OCI-LY7 (cell line): ENCODE results near the gene PLAAT5. TPM values are rescaled to one million over a fixed set of nuclear protein-coding genes. Genes with fewer than 3 reads are reported as not detected.
"Not testable (repeated sequence)": the region's sequence is repeated elsewhere in the genome, so short reads cannot be mapped to it uniquely, and the experiment has no call there.

Experiments used
- BruUV-seq: library from RNA; stranded (reverse); fragments of 400-500 nt; replicated peaks from 2 replicates; lab custom pipeline; 2021; lab: Mats Ljungman, UMichigan
- CTCF ChIA-PET: fragments of 300-600 bp; sonication (Branson Sonifier 250); formaldehyde crosslinking; loops from one replicate; lab custom pipeline; 2022; ENCODE audit warnings: antibody characterized with exemption; ENCODE audit not compliant: unreplicated experiment; lab: Charles Lee
- POLR2A ChIA-PET: fragments of 300-600 bp; sonication (Branson Sonifier 250); formaldehyde crosslinking; loops from one replicate; lab custom pipeline; 2022; ENCODE audit warnings: antibody characterized with exemption; lab: Charles Lee
- DNase-seq: peaks from one replicate; pipeline ENCODE4 v3.0.0-alpha.2; 2015; ENCODE audit warnings: low spot score
- H2AFZ ChIP-seq: fragments of 200-600 bp; sonication (generic), shearing (Covaris generic); 2 replicates; pipeline ENCODE4 v1.6.1; 2014; ENCODE audit warnings: mild to moderate bottlenecking, antibody characterized with exemption, low read length, moderate library complexity
- H3K27ac ChIP-seq: fragments of 200-600 bp; sonication (generic); 2 replicates; pipeline ENCODE4 v1.5.1; 2014; ENCODE audit warnings: mixed run types, low read depth, mild to moderate bottlenecking, moderate library complexity, low read length, inconsistent platforms; ENCODE audit not compliant: poor library complexity, severe bottlenecking
- H3K36me3 ChIP-seq: fragments of 200-600 bp; sonication (generic); 2 replicates; pipeline ENCODE4 v1.6.1; 2014; ENCODE audit warnings: mild to moderate bottlenecking, antibody characterized with exemption, low read length, moderate library complexity, mixed read lengths; ENCODE audit not compliant: insufficient read depth
- H3K4me1 ChIP-seq: fragments of 200-600 bp; sonication (generic); 2 replicates; pipeline ENCODE4 v1.5.1; 2014; ENCODE audit warnings: mild to moderate bottlenecking, low read length; ENCODE audit not compliant: insufficient read depth, poor library complexity, severe bottlenecking
- H3K4me2 ChIP-seq: fragments of 200-600 bp; sonication (generic); 2 replicates; pipeline ENCODE4 v1.6.1; 2014; ENCODE audit warnings: mild to moderate bottlenecking, low read length
- H3K4me3 ChIP-seq: fragments of 200-600 bp; sonication (generic); 2 replicates; pipeline ENCODE4 v1.5.1; 2014; ENCODE audit warnings: mild to moderate bottlenecking, low read depth, low read length; ENCODE audit not compliant: poor library complexity, severe bottlenecking
- H3K79me2 ChIP-seq: fragments of 200-600 bp; sonication (generic); 2 replicates; pipeline ENCODE4 v1.6.1; 2016; ENCODE audit warnings: low read depth, mild to moderate bottlenecking, low read length, moderate library complexity, mixed read lengths; ENCODE audit not compliant: insufficient read depth
- H3K9me2 ChIP-seq: fragments of 200-600 bp; sonication (generic); 2 replicates; pipeline ENCODE4 v1.6.1; 2016; ENCODE audit warnings: mild to moderate bottlenecking, low read length, mixed read lengths; ENCODE audit not compliant: insufficient read depth
- H3K9me3 ChIP-seq: fragments of 200-600 bp; sonication (generic); 2 replicates; pipeline ENCODE4 v1.6.1; 2014; ENCODE audit warnings: mild to moderate bottlenecking, mixed run types, low read length, mixed read lengths
- H4K20me1 ChIP-seq: fragments of 200-600 bp; sonication (generic); 2 replicates; pipeline ENCODE4 v1.6.1; 2014; ENCODE audit warnings: mild to moderate bottlenecking, antibody characterized with exemption, low read length, moderate library complexity, mixed read lengths; ENCODE audit not compliant: insufficient read depth
- EZH2phosphoT487 ChIP-seq: fragments of 200-600 bp; sonication (generic); IDR thresholded peaks from 2 replicates; pipeline ENCODE4 v1.6.1; 2018; ENCODE audit warnings: low read depth, borderline replicate concordance, mild to moderate bottlenecking, mixed run types, antibody characterized with exemption, low read length, moderate library complexity, mixed read lengths
- intact Hi-C: fragments of 100-400 bp; cut with micrococcal nuclease; formaldehyde crosslinking; loops from one replicate; pipeline ENCODE4 v1.10.0; 2022; ENCODE audit not compliant: unreplicated experiment
- total RNA-seq, 2 experiments: library from RNA; depleted of rRNA in 1 of 2; stranded (reverse); fragments of >200 nt in 1 of 2; shearing (Covaris generic) in 1 of 2; gene quantifications; 2 replicates each; pipeline ENCODE4 v1.2.3, GENCODE V29; 2014 to 2022
- TF ChIP-seq, protein P1 (sequence below): fragments of 200-600 bp; sonication (generic); conservative IDR thresholded peaks from 2 replicates; pipeline ENCODE4 v1.5.1; 2014; ENCODE audit warnings: mild to moderate bottlenecking, antibody characterized with exemption, low read length, moderate library complexity, mixed read lengths

Gene PLAAT5
- total RNA-seq, 2 experiments from 2014 or later = not detected

DNA sequence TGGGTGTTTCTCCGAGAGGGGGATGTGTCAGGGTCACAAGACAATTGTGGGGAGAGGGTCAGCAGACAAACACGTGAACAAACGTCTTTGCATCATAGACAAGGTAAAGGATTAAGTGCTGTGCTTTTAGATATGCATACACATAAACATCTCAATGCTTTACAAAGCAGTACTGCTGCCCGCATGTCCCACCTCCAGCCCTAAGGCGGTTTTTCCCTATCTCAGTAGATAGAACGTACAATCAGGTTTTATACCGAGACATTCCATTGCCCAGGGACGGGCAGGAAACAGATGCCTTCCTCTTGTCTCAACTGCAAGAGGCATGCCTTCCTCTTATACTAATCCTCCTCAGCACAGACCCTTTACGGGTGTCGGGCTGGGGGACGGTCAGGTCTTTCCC, 37.2 kb upstream of the PLAAT5 start:
- CTCF ChIA-PET, H3K27ac ChIP-seq, DNase-seq, H3K4me1 ChIP-seq, H2AFZ ChIP-seq, BruUV-seq, H3K4me2 ChIP-seq, H3K9me3 ChIP-seq, H3K9me2 ChIP-seq, H3K36me3 ChIP-seq, intact Hi-C loops, POLR2A ChIA-PET, H4K20me1 ChIP-seq, H3K79me2 ChIP-seq, H3K4me3 ChIP-seq: not testable (repeated sequence)

DNA sequence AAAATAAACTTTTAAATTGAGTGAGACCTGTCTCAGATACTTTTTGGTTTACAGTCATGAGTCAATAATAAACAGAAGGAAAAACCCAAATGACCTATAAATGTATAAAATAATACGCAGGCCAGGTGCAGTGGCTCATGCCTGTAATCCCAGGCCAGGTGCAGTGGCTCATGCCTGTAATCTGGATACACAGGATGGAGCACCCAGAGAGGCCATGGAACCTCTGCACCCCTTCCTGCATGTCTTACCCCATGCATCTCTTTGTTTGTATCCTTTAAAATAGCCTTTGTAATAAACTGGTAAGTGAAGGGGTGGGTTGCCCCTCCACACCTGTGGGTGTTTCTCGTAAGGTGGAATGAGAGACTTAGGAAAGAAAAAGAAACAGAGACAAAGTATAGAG, 36.7 kb upstream of the PLAAT5 start:
- H3K4me3 ChIP-seq = no peak overlapping the region
- no peak overlapping the region for H3K27ac ChIP-seq
- H3K9me3 ChIP-seq = no peaks in the 10 kb centered on the region
- ChIA-PET CTCF (no interaction called here), POLR2A (no interaction called here)
- no peaks in the 10 kb centered on the region for H3K9me2 ChIP-seq
- no peak overlapping the region for H2AFZ ChIP-seq
- peaks cover 6% of the 10 kb centered on the region for H3K4me1 ChIP-seq
- no peaks in the 10 kb centered on the region for H3K36me3 ChIP-seq
- TF ChIP-seq EZH2phosphoT487 = no peak
- TF ChIP-seq, protein P1, sequence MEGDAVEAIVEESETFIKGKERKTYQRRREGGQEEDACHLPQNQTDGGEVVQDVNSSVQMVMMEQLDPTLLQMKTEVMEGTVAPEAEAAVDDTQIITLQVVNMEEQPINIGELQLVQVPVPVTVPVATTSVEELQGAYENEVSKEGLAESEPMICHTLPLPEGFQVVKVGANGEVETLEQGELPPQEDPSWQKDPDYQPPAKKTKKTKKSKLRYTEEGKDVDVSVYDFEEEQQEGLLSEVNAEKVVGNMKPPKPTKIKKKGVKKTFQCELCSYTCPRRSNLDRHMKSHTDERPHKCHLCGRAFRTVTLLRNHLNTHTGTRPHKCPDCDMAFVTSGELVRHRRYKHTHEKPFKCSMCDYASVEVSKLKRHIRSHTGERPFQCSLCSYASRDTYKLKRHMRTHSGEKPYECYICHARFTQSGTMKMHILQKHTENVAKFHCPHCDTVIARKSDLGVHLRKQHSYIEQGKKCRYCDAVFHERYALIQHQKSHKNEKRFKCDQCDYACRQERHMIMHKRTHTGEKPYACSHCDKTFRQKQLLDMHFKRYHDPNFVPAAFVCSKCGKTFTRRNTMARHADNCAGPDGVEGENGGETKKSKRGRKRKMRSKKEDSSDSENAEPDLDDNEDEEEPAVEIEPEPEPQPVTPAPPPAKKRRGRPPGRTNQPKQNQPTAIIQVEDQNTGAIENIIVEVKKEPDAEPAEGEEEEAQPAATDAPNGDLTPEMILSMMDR = no peak
- DNase-seq = no peak
- no TSS peak for BruUV-seq
- no peaks in the 10 kb centered on the region for H3K79me2 ChIP-seq
- H3K4me2 ChIP-seq = no peak overlapping the region
- intact Hi-C loops = no loop called here
- H4K20me1 ChIP-seq = no peaks in the 10 kb centered on the region

DNA sequence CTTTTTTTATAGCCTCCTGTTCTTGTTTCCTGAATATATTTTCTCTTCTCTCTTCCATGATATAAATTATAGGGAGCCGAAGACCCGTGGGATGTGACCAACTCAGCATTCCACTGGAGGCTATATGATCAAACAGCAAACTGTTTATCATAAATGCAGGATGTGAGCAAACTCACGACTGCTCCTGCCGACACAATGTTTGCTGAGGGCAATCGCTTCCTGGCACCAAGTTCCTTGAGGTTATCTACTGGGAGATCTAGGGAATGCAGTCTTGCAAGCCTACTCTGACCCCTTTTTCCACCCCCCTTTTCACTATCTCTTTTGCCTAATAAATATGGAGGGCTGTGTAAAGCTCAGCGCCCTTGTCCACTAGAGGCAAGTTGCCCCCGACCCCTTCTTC, 32.2 kb upstream of the PLAAT5 start:
- CTCF ChIA-PET = no interaction called here
- BruUV-seq = no TSS peak

More for the DNA sequence above, 32.2 kb upstream of the PLAAT5 start:
- TF ChIP-seq, protein P1 = no peak
- no peak for TF ChIP-seq EZH2phosphoT487
- Histone ChIP-seq H4K20me1 (no peaks in the 10 kb centered on the region), H3K9me2 (no peaks in the 10 kb centered on the region), H3K9me3 (no peaks in the 10 kb centered on the region), H3K79me2 (no peaks in the 10 kb centered on the region), H2AFZ (no peak overlapping the region), H3K4me1 (no peaks in the 10 kb centered on the region), H3K36me3 (no peaks in the 10 kb centered on the region), H3K4me3 (no peak overlapping the region), H3K4me2 (no peak overlapping the region), H3K27ac (no peak overlapping the region)
- no peak for DNase-seq
- POLR2A ChIA-PET = no interaction called here
- intact Hi-C loops = no loop called here
